IPS-11a (cell line): ENCODE measurements around the gene ORC2.

Experiments used
- H3K4me3 ChIP-seq: one replicate; pipeline ENCODE4 v1.5.1; 2013; ENCODE audit warnings: low read depth, low read length, control low read depth

ORC2 gene

DNA sequence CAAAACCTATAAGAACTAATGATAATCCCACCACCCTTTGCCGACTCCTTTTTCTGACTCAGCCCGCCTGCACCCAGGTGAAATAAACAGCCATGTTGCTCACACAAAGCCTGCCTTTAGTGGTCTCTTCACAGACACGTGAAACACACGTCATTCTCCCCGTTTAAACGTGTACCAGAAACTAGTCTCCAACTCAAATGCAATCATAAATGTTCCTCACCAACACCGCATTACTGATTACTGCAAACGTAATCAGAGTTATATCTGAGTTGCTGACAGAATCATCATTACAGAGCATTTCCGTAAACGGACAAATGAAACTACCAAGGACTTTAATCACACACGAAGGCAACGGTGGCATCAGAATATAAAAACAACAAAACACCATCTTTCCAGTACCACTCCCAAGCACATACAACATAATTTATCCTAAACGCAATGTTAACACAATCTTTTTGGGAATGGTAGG, 100.9 kb downstream of the ORC2 start:
- H3K4me3 ChIP-seq = peak overlapping the region; percentile 100

DNA sequence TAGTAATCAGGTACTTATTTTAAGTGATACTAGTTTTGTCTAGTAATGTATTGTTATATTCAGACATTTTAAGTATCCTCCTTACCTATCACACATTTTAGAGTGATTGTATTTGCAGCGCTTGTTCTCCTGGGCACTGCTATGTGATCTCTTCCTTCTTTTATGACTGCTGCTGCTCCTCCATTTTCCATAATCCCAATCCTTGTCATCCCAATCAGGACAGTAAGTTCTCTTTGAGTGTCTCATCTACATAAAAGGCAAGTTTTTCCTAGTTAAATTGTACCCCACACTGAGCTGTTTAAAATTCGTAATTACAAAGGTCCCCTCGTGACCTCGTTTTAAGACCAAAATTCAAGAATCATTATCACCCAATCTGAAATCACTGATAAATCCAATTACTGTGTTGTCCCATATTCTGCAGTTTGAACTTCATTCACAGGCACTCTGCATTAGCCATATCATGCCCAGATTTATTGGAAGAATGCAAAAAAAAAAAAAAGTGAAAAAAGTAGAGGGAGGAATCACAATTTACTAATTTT, 101.8 kb downstream of the ORC2 start:
- H3K4me3 ChIP-seq = no peak overlapping the region

DNA sequence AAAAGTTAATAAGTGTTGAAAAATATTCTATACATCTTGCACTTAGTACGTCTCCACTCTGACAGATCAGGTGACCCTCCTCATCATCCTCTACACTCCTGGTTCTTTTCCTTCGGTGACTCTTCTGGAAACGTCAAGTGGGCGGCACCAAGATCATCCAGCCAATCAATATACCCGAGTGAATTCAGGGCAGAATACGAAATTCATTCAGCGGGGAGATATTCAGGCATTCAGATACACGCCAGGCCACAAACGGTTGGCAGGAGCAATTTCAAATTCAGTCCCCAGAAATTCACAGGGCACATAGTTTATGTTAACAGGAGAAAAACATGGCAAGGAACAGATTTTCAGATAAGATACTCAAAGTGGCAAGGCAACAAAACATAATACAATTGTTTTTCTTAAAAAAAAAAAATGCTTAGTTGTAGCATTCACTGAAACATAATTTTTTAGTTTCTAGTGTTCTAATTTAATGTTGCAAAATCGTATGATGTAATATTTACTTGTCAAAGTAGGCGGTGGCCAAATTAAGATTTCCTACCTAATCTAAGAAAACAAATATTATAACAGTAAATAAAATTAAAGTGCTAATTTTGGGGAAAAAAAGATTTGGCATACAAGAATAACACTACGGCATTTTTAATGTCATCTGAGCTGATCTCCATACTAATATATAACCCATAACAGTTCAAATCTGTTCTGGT, 103.2 kb downstream of the ORC2 start:
- H3K4me3 ChIP-seq = no peak overlapping the region
